ENCODE data around the gene PAK5. TPM values are rescaled to one million over a fixed set of nuclear protein-coding genes. Genes with fewer than 3 reads are reported as not detected.

Gene PAK5
- total RNA-seq, 1 experiment from 2014 or later, result 0.03 TPM

- Histone ChIP-seq H3K4me3 (ENCODE audit: insufficient read depth, low read depth, low read length) (no peak overlapping the region), H3K27me3 (ENCODE audit: control insufficient read depth, insufficient read depth, low read length) (no peaks in the 10 kb centered on the region), H3K36me3 (replicated peaks; ENCODE audit: control insufficient read depth, insufficient read depth, low read length) (no peaks in the 10 kb centered on the region)
- no peak for DNase-seq
Observed at GRCh38 chr20:9755301-9755700, 83.6 kb downstream of the PAK5 start.

- no peak for DNase-seq
- Histone ChIP-seq H3K27me3 (ENCODE audit: control insufficient read depth, insufficient read depth, low read length) (no peaks in the 10 kb centered on the region), H3K36me3 (replicated peaks; ENCODE audit: control insufficient read depth, insufficient read depth, low read length) (no peaks in the 10 kb centered on the region), H3K4me3 (ENCODE audit: insufficient read depth, low read depth, low read length) (no peak overlapping the region)
Observed at GRCh38 chr20:9744551-9744950, 94.3 kb downstream of the PAK5 start.

GRCh38 chr20:9743871-9744270 lies 95.0 kb downstream of the PAK5 start:
- H3K4me3 ChIP-seq (ENCODE audit: insufficient read depth, low read depth, low read length), result no peak overlapping the region
- DNase-seq, result no peak
- H3K27me3 ChIP-seq (ENCODE audit: control insufficient read depth, insufficient read depth, low read length), result no peaks in the 10 kb centered on the region
- no peaks in the 10 kb centered on the region for H3K36me3 ChIP-seq (replicated peaks; ENCODE audit: control insufficient read depth, insufficient read depth, low read length)

GRCh38 chr20:9742821-9743220 lies 96.1 kb downstream of the PAK5 start:
- Histone ChIP-seq H3K27me3 (ENCODE audit: control insufficient read depth, insufficient read depth, low read length) (no peaks in the 10 kb centered on the region), H3K4me3 (ENCODE audit: insufficient read depth, low read depth, low read length) (no peak overlapping the region), H3K36me3 (replicated peaks; ENCODE audit: control insufficient read depth, insufficient read depth, low read length) (no peaks in the 10 kb centered on the region)
- no peak for DNase-seq

GRCh38 chr20:9741996-9742395 lies 96.9 kb downstream of the PAK5 start:
- Histone ChIP-seq H3K4me3 (ENCODE audit: insufficient read depth, low read depth, low read length) (no peak overlapping the region), H3K36me3 (replicated peaks; ENCODE audit: control insufficient read depth, insufficient read depth, low read length) (no peaks in the 10 kb centered on the region), H3K27me3 (ENCODE audit: control insufficient read depth, insufficient read depth, low read length) (no peaks in the 10 kb centered on the region)
- no peak for DNase-seq

- DNase-seq, result no peak
- Histone ChIP-seq H3K36me3 (replicated peaks; ENCODE audit: control insufficient read depth, insufficient read depth, low read length) (no peaks in the 10 kb centered on the region), H3K27me3 (ENCODE audit: control insufficient read depth, insufficient read depth, low read length) (no peaks in the 10 kb centered on the region), H3K4me3 (ENCODE audit: insufficient read depth, low read depth, low read length) (no peak overlapping the region)
Observed at GRCh38 chr20:9740486-9740885, 98.4 kb downstream of the PAK5 start.

- Histone ChIP-seq H3K36me3 (replicated peaks; ENCODE audit: control insufficient read depth, insufficient read depth, low read length) (no peaks in the 10 kb centered on the region), H3K4me3 (ENCODE audit: insufficient read depth, low read depth, low read length) (no peak overlapping the region), H3K27me3 (ENCODE audit: control insufficient read depth, insufficient read depth, low read length) (no peaks in the 10 kb centered on the region)
- no peak for DNase-seq
Observed at GRCh38 chr20:9739991-9740390, 98.9 kb downstream of the PAK5 start.

- no peaks in the 10 kb centered on the region for H3K36me3 ChIP-seq (replicated peaks; ENCODE audit: control insufficient read depth, insufficient read depth, low read length)
Observed at GRCh38 chr20:9736373-9736772, 102.5 kb downstream of the PAK5 start.

GRCh38 chr20:9723501-9724202 lies 115.2 kb downstream of the PAK5 start:
- no peak for DNase-seq
- no peaks in the 10 kb centered on the region for H3K36me3 ChIP-seq (replicated peaks; ENCODE audit: control insufficient read depth, insufficient read depth, low read length)
- no peaks in the 10 kb centered on the region for H3K27me3 ChIP-seq (ENCODE audit: control insufficient read depth, insufficient read depth, low read length)
- no peak overlapping the region for H3K4me3 ChIP-seq (ENCODE audit: insufficient read depth, low read depth, low read length)

More at GRCh38 chr20:9736373-9736772, 102.5 kb downstream of the PAK5 start:
- no peak for DNase-seq
- H3K27me3 ChIP-seq (ENCODE audit: control insufficient read depth, insufficient read depth, low read length), result no peaks in the 10 kb centered on the region
- no peak overlapping the region for H3K4me3 ChIP-seq (ENCODE audit: insufficient read depth, low read depth, low read length)

- no peak for DNase-seq
- H3K27me3 ChIP-seq (ENCODE audit: control insufficient read depth, insufficient read depth, low read length), result no peaks in the 10 kb centered on the region
- no peak overlapping the region for H3K4me3 ChIP-seq (ENCODE audit: insufficient read depth, low read depth, low read length)
Observed at GRCh38 chr20:9711872-9712271, 127.0 kb downstream of the PAK5 start.

GRCh38 chr20:9710685-9711084 lies 128.2 kb downstream of the PAK5 start:
- Histone ChIP-seq H3K4me3 (ENCODE audit: insufficient read depth, low read depth, low read length) (no peak overlapping the region), H3K27me3 (ENCODE audit: control insufficient read depth, insufficient read depth, low read length) (no peaks in the 10 kb centered on the region), H3K36me3 (replicated peaks; ENCODE audit: control insufficient read depth, insufficient read depth, low read length) (no peaks in the 10 kb centered on the region)
- no peak for DNase-seq

More at GRCh38 chr20:9711872-9712271, 127.0 kb downstream of the PAK5 start:
- H3K36me3 ChIP-seq (replicated peaks; ENCODE audit: control insufficient read depth, insufficient read depth, low read length), result no peaks in the 10 kb centered on the region

GRCh38 chr20:9705722-9706476 lies 133.0 kb downstream of the PAK5 start:
- Histone ChIP-seq H3K36me3 (replicated peaks; ENCODE audit: control insufficient read depth, insufficient read depth, low read length) (no peaks in the 10 kb centered on the region), H3K4me3 (ENCODE audit: insufficient read depth, low read depth, low read length) (no peak overlapping the region)

GRCh38 chr20:9699181-9699580 lies 139.7 kb downstream of the PAK5 start:
- Histone ChIP-seq H3K36me3 (replicated peaks; ENCODE audit: control insufficient read depth, insufficient read depth, low read length) (no peaks in the 10 kb centered on the region), H3K4me3 (ENCODE audit: insufficient read depth, low read depth, low read length) (no peak overlapping the region), H3K27me3 (ENCODE audit: control insufficient read depth, insufficient read depth, low read length) (no peaks in the 10 kb centered on the region)
- no peak for DNase-seq

More at GRCh38 chr20:9705722-9706476, 133.0 kb downstream of the PAK5 start:
- DNase-seq, result no peak
- no peaks in the 10 kb centered on the region for H3K27me3 ChIP-seq (ENCODE audit: control insufficient read depth, insufficient read depth, low read length)

- no peaks in the 10 kb centered on the region for H3K36me3 ChIP-seq (replicated peaks; ENCODE audit: control insufficient read depth, insufficient read depth, low read length)
Observed at GRCh38 chr20:9689041-9689440, 149.8 kb downstream of the PAK5 start.

GRCh38 chr20:9686866-9687265 lies 152.0 kb downstream of the PAK5 start:
- no peaks in the 10 kb centered on the region for H3K27me3 ChIP-seq (ENCODE audit: control insufficient read depth, insufficient read depth, low read length)
- no peak overlapping the region for H3K4me3 ChIP-seq (ENCODE audit: insufficient read depth, low read depth, low read length)
- no peak for DNase-seq
- H3K36me3 ChIP-seq (replicated peaks; ENCODE audit: control insufficient read depth, insufficient read depth, low read length), result no peaks in the 10 kb centered on the region

More at GRCh38 chr20:9689041-9689440, 149.8 kb downstream of the PAK5 start:
- Histone ChIP-seq H3K27me3 (ENCODE audit: control insufficient read depth, insufficient read depth, low read length) (no peaks in the 10 kb centered on the region), H3K4me3 (ENCODE audit: insufficient read depth, low read depth, low read length) (no peak overlapping the region)
- no peak for DNase-seq
